Ovary (tissue), 9 donors: ENCODE measurements around the gene PXN. TPM values are rescaled to one million over a fixed set of nuclear protein-coding genes. Genes with fewer than 3 reads are reported as not detected.
"Not testable (repeated sequence)": the region's sequence is repeated elsewhere in the genome, so short reads cannot be mapped to it uniquely, and the experiment has no call there.

Experiments
- DNase-seq, 5 donors: peaks; one replicate each; pipeline ENCODE4 v3.0.0-alpha.2; 2019 to 2020
- H3K27ac ChIP-seq, 2 donors: fragments of 200-600 bp; one replicate each; pipeline versions ENCODE4 v1.5.1 to v1.8.0; 2019 to 2022
- H3K27me3 ChIP-seq: fragments of 200-600 bp; one replicate; pipeline ENCODE4 v1.8.0; 2022
- H3K36me3 ChIP-seq: fragments of 200-600 bp; sonication (generic); one replicate; pipeline ENCODE4 v1.5.1; 2019
- H3K4me1 ChIP-seq: one replicate; pipeline ENCODE4 v1.8.1; 2013; ENCODE audit warnings: mild to moderate bottlenecking, moderate library complexity; ENCODE audit not compliant: insufficient read depth
- H3K4me3 ChIP-seq: fragments of 200-600 bp; sonication (generic); one replicate; pipeline ENCODE4 v1.5.1; 2017
- H3K9me3 ChIP-seq, 2 donors: fragments of 200-600 bp in 1 of 2; sonication (generic) in 1 of 2; one replicate each; pipeline versions ENCODE4 v1.5.1 to v1.8.1; 2013 to 2019; ENCODE audit warnings: mild to moderate bottlenecking in 1 of 2, moderate library complexity in 1 of 2
- CTCF ChIP-seq, 3 donors: fragments of 450-650 bp in 2 of 3; fragments of 200-600 bp in 1 of 3; IDR thresholded peaks; one replicate each; pipeline versions ENCODE4 v1.5.1 to v1.8.0; 2016 to 2022; ENCODE audit warnings: antibody characterized with exemption in 3 of 3, mild to moderate bottlenecking in 1 of 3
- EP300 ChIP-seq: sonication (generic); formaldehyde crosslinking; IDR thresholded peaks from one replicate; pipeline ENCODE4 v1.6.1; 2017; ENCODE audit warnings: antibody characterized with exemption
- POLR2A ChIP-seq: fragments of 450-650 bp; IDR thresholded peaks from one replicate; pipeline ENCODE4 v1.6.1; 2017; ENCODE audit warnings: antibody characterized with exemption, mild to moderate bottlenecking, moderate library complexity
- WGBS, 3 donors: extraction: QIAGEN DNeasy Blood & Tissue Kit in 1 of 3; methylation state at CpG; one replicate each; pipeline versions ENCODE4 v1.1.5 to v1.1.7; 2013 to 2017; 5-methylcytosine and 5-hydroxymethylcytosine counted together
- intact Hi-C, 4 donors: fragments of 100-400 bp; cut with DNase I; formaldehyde crosslinking; loops; one replicate each; pipeline versions ENCODE4 v1.11.0 to v1.15.1; 2022 to 2023
- polyA plus RNA-seq, 2 donors: library from polyadenylated mRNA; stranded (reverse); fragments of 200-250 nt in 1 of 2; fragments of 350-450 nt in 1 of 2; fragmentation: Illumina TruSeq in 1 of 2; extraction: RNeasy Lipid Tissue Mini Kit (QIAGEN cat#74804) in 1 of 2; gene quantifications; one replicate each; pipeline ENCODE4 v1.2.3, GENCODE V29; 2013 to 2014
- total RNA-seq, 7 donors: library from RNA; depleted of rRNA in 2 of 7; stranded (reverse); fragments of >200 nt in 2 of 7; fragmentation: NEBNext Ultra II Directional in 3 of 7; extraction: Animal tissue kit (Norgen Biotek cat#: 25700) in 3 of 7; gene quantifications; one replicate each; pipeline versions ENCODE4 v1.1.0 to v1.2.4, GENCODE V29; 2016 to 2023
- donor health status: DM: no; HTN: no; CAD: no; lungs with moderate emphysema.
- donor health status: DM: no; HTN: no; CAD: no.
- donor health status: Bipolar disorder and iron deficiency.
- donor health status: DM: yes; HTN: yes; CAD: no.
- donor health status: DM: no; HTN: no; CAD: no.
- donor health status: DM: yes; HTN: yes; CAD: no.

PXN gene
- total and polyA plus RNA-seq, 9 donors, result 25.0 to 78.0 (median 44.7) TPM

GRCh38 chr12:120215357-120215735, 50.2 kb downstream of the PXN start:
- TF ChIP-seq CTCF (IDR thresholded peaks at IDR 0.05), result no peak
- TF ChIP-seq EP300, result no peak
- TF ChIP-seq POLR2A, result no peak
- H3K9me3 ChIP-seq, result no peaks in the 10 kb centered on the region
- H3K4me1 ChIP-seq, result no peaks in the 10 kb centered on the region
- H3K27me3 ChIP-seq, result no peaks in the 10 kb centered on the region
- DNase-seq, result no peak
- WGBS, 3 donors, result 78 to 84% (median 81%) methylated on average over 15 of the region's 15 CpGs
- H3K36me3 ChIP-seq, result no peaks in the 10 kb centered on the region
- H3K4me3 ChIP-seq, result no peak overlapping the region
- intact Hi-C loops, result no loop called here
- no peak overlapping the region for H3K27ac ChIP-seq

GRCh38 chr12:120214626-120215356, 50.7 kb downstream of the PXN start:
- intact Hi-C loops, result no loop called here
- Histone ChIP-seq H3K4me1 (no peaks in the 10 kb centered on the region), H3K27me3 (no peaks in the 10 kb centered on the region), H3K4me3 (no peak overlapping the region), H3K36me3 (no peaks in the 10 kb centered on the region), H3K9me3 (no peaks in the 10 kb centered on the region), H3K27ac (no peak overlapping the region)
- TF ChIP-seq EP300, result no peak
- no peak for TF ChIP-seq CTCF (IDR thresholded peaks at IDR 0.05)
- no peak for TF ChIP-seq POLR2A
- no peak for DNase-seq
- 76 to 80% (median 78%) methylated on average over 34 of the region's 34 CpGs for WGBS, 3 donors

GRCh38 chr12:120213758-120214157, 51.8 kb downstream of the PXN start:
- DNase-seq, result no peak
- Histone ChIP-seq H3K36me3 (no peaks in the 10 kb centered on the region), H3K4me3 (no peak overlapping the region), H3K9me3 (no peaks in the 10 kb centered on the region), H3K27me3 (no peaks in the 10 kb centered on the region), H3K4me1 (no peaks in the 10 kb centered on the region), H3K27ac (no peak overlapping the region)
- WGBS, 3 donors, result 93 to 95% (median 94%) methylated on average over 20 of the region's 20 CpGs
- TF ChIP-seq CTCF (IDR thresholded peaks at IDR 0.05), result no peak
- TF ChIP-seq POLR2A, result no peak
- TF ChIP-seq EP300, result no peak
- intact Hi-C loops, result no loop called here

- H3K27ac ChIP-seq, DNase-seq, H3K4me1 ChIP-seq, H3K36me3 ChIP-seq, H3K4me3 ChIP-seq, H3K27me3 ChIP-seq, H3K9me3 ChIP-seq, intact Hi-C loops: not testable (repeated sequence)
- WGBS, 3 donors, result 84 to 87% (median 85%) methylated on average over 5 of the region's 5 CpGs
Measured at GRCh38 chr12:120213182-120213581, 52.3 kb downstream of the PXN start.

- Histone ChIP-seq H3K27me3 (no peaks in the 10 kb centered on the region), H3K4me3 (no peak overlapping the region), H3K27ac (no peak overlapping the region), H3K4me1 (no peaks in the 10 kb centered on the region), H3K9me3 (no peaks in the 10 kb centered on the region), H3K36me3 (no peaks in the 10 kb centered on the region)
- 93 to 94% (median 93%) methylated on average over 24 of the region's 24 CpGs for WGBS, 3 donors
- TF ChIP-seq POLR2A (no peak), EP300 (no peak), CTCF (IDR thresholded peaks at IDR 0.05) (no peak)
- intact Hi-C loops, result no loop called here
- no peak for DNase-seq
Measured at GRCh38 chr12:120212301-120212700, 53.2 kb downstream of the PXN start.
